GM12875 (cell line): ENCODE measurements around the gene ENC1.

ENCODE experiments used
- H3K4me3 ChIP-seq: one replicate; pipeline ENCODE4 v1.5.1; 2011; ENCODE audit warnings: low read depth, low read length, control low read depth
- TF ChIP-seq, protein P1 (sequence below): IDR thresholded peaks from 2 replicates; pipeline ENCODE4 v1.5.1; 2011; ENCODE audit warnings: low read depth, mild to moderate bottlenecking, control low read depth, inconsistent platforms, low read length, moderate library complexity, borderline replicate concordance; ENCODE audit not compliant: insufficient read depth

ENC1 gene

DNA sequence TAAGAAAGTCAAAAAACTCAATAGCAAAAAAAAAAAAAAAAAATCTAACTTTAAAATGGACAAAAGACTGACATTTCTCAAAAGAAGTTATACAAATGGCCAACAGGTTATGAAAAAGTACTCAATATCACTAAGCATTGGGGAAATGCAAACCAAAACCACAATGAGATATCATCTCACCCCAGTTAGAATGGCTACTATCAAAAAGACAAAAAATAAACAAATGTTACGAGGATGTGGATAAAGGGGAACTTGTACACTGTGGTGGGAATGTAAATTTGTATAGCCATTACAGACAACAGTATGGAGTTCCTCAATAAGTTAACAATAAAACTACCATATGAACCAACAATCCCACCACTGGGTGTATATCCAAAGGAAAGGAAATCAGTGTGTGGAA lies 37.2 kb downstream of the ENC1 start:
- no peak overlapping the region for H3K4me3 ChIP-seq
- TF ChIP-seq, protein P1, sequence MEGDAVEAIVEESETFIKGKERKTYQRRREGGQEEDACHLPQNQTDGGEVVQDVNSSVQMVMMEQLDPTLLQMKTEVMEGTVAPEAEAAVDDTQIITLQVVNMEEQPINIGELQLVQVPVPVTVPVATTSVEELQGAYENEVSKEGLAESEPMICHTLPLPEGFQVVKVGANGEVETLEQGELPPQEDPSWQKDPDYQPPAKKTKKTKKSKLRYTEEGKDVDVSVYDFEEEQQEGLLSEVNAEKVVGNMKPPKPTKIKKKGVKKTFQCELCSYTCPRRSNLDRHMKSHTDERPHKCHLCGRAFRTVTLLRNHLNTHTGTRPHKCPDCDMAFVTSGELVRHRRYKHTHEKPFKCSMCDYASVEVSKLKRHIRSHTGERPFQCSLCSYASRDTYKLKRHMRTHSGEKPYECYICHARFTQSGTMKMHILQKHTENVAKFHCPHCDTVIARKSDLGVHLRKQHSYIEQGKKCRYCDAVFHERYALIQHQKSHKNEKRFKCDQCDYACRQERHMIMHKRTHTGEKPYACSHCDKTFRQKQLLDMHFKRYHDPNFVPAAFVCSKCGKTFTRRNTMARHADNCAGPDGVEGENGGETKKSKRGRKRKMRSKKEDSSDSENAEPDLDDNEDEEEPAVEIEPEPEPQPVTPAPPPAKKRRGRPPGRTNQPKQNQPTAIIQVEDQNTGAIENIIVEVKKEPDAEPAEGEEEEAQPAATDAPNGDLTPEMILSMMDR = no peak

GRCh38 chr5:74599148-74599547 lies 41.4 kb downstream of the ENC1 start:
- no peak overlapping the region for H3K4me3 ChIP-seq
- TF ChIP-seq, protein P1 = no peak

DNA sequence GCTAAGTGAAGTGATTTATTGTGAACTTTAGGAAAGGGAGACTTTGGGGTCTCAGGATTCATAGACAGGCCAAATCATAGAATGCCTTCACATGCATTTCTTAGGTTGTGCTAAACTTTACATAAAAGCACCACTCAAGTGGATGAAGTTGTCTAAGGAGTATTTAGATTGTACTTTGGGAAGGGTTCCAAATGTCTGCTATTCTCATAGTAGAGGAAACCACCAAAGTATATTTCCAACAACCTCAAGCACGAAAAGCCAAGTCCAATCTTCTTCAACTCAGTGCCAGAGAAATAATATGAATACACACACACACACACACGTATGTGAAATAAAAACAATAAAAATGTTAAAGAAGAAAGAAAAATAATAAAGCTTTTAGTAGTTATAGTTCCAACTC lies 41.8 kb downstream of the ENC1 start:
- TF ChIP-seq, protein P1 = no peak

DNA sequence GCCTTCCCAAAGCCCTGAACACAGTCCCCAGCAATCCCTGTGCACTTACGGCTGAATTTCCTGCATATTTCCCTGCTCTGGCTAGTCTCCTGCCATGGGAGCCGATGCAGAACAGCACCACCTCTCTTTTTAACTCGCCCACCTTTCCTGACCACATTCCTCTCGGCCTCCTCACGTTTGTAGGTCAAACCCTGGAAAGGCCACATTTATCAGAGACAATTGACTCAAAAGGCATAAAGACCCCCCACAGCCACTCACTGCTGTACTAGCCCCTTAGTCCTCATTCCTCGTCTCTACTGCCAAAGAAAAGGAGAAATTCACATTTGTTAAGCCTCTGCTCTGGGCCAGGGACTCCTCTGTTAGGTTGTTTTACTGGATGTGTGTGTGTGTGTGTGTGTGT lies 43.6 kb downstream of the ENC1 start:
- TF ChIP-seq, protein P1 = no peak

More for the DNA sequence above, 41.8 kb downstream of the ENC1 start:
- no peak overlapping the region for H3K4me3 ChIP-seq

DNA sequence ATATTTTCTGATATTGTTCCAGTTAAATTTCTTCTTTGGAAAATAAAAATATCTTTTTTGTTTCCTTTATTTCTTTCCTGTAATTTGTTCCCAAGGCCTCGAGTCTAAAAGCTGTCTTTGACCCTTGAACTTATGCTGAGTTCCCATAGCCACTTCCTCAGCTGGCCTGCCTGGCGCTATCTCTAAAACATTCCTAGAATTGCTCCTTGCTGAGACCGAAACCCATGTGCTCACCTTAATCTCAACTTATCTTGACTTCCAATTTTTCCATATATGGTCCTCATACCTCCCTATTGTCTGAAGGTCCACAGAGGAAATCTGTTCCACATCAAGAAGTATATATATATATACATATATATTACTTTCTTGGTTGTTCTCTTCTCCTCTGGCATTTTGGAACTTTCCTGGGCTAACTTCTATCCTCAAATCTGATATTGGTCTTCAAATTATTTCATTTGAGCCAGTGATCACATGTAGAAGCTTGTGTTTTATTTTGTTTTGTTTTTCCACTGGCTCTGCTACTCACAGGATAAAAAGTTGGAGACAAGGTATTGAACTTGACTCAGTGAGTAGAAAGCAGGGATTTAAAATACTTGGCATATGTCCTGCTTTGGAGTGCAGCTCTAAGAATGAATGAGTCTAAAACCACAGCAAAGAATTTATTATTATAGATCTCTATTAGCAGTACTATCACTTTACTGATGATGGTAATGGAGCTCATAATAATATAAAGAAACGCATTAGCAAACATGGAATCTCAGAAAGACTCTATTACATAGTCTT lies 45.2 kb downstream of the ENC1 start:
- TF ChIP-seq, protein P1 = no peak

More for the DNA sequence above, 43.6 kb downstream of the ENC1 start:
- H3K4me3 ChIP-seq = no peak overlapping the region

GRCh38 chr5:74594137-74595040 lies 46.1 kb downstream of the ENC1 start:
- H3K4me3 ChIP-seq = no peak overlapping the region
- TF ChIP-seq, protein P1 = no peak

More for the DNA sequence above, 45.2 kb downstream of the ENC1 start:
- H3K4me3 ChIP-seq = no peak overlapping the region
